Activated T-cell treated with anti-CD3 and anti-CD28 coated beads, Interleukin-2, amount 50 U/mL, for 72 hours (primary cell): ENCODE results near the gene CASZ1. TPM values are rescaled to one million over a fixed set of nuclear protein-coding genes. Genes with fewer than 3 reads are reported as not detected.
A peak's percentile ranks its signal among the peaks of the same experiment; 100 is the strongest.

Experiments
- ATAC-seq, 2 donors: fragments of 150-1000 bp; cut with Tn5 transposase; replicated peaks in 1 of 2; 2 replicates each; pipeline ENCODE4 v1.10.0; 2021; ENCODE audit warnings: moderate library complexity in 2 of 2, mild to moderate bottlenecking in 1 of 2
- DNase-seq, 2 donors: peaks; one replicate each; pipeline ENCODE4 v3.0.0; 2021 to 2022; ENCODE audit warnings: mixed read lengths in 1 of 2
- H3K27ac Mint-ChIP-seq: one replicate; pipeline ENCODE4 v1.8.0; 2022; ENCODE audit warnings: mild to moderate bottlenecking, moderate library complexity, mixed read lengths
- H3K27me3 Mint-ChIP-seq: one replicate; pipeline ENCODE4 v1.8.0; 2022; ENCODE audit warnings: low read depth, mixed read lengths
- H3K36me3 Mint-ChIP-seq, 2 donors: one replicate each; pipeline ENCODE4 v1.8.0; 2022; ENCODE audit warnings: mixed read lengths in 2 of 2, mild to moderate bottlenecking in 1 of 2; ENCODE audit not compliant: insufficient read depth in 2 of 2
- H3K4me1 Mint-ChIP-seq: one replicate; pipeline ENCODE4 v1.8.0; 2022; ENCODE audit warnings: low read depth, mixed read lengths
- H3K4me3 Mint-ChIP-seq, 2 donors: one replicate each; pipeline ENCODE4 v1.8.0; 2022; ENCODE audit warnings: mild to moderate bottlenecking in 2 of 2, mixed read lengths in 2 of 2, moderate library complexity in 2 of 2
- H3K9me3 Mint-ChIP-seq, 2 donors: one replicate each; pipeline ENCODE4 v1.8.0; 2022; ENCODE audit warnings: mixed read lengths in 2 of 2
- total RNA-seq, 2 donors: library from RNA; stranded (reverse); gene quantifications; one replicate each; pipeline ENCODE4 v1.2.3, GENCODE V29; 2022

Gene CASZ1
- total RNA-seq, 2 donors from 2014 or later, result 14.7 to 15.5 TPM

DNA sequence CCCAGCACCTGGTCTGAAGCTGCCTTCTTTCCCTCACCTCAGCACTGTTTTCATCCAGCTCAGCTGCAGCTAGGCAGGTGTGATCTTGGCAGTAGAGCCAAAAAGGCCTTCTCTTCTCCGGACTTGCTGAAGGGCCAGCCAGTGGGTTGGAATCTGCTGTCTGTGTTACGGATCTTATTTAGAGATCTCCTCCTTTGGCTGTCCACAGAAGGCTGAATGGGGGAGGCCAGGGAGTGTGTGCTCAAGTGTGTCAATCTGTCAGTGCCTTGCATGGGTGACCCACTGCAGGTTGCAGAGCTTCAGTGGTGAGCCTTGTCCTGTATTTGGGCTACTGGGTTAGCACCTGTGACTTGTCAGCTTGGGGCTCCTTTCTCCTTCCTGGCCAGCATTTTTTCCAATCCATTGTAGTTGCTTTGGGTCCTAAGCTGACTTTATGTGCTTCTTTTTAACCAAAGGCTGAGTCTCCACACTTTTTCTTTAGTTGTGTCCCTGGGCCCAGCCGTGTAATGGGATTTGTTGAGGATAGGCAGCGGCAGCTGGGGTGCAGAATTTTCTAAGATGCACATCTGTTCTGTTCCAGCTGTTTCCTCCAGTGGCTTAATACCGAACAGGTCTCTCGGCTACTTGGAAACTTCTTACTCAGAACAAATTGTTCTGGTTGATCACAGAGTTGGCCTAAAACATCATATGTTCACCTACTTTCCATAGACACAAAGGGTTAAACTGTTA is 194.9 kb downstream of the CASZ1 start:
- Mint-ChIP-seq H3K4me1 (no peaks in the 10 kb centered on the region), H3K4me3 (no peak overlapping the region), H3K27me3 (no peaks in the 10 kb centered on the region), H3K36me3 (peaks cover 0 to 2% of the 10 kb centered on the region in 2 donors), H3K9me3 (no peaks in the 10 kb centered on the region), H3K27ac (no peak overlapping the region)
- DNase-seq (no peak), ATAC-seq (no peak)

DNA sequence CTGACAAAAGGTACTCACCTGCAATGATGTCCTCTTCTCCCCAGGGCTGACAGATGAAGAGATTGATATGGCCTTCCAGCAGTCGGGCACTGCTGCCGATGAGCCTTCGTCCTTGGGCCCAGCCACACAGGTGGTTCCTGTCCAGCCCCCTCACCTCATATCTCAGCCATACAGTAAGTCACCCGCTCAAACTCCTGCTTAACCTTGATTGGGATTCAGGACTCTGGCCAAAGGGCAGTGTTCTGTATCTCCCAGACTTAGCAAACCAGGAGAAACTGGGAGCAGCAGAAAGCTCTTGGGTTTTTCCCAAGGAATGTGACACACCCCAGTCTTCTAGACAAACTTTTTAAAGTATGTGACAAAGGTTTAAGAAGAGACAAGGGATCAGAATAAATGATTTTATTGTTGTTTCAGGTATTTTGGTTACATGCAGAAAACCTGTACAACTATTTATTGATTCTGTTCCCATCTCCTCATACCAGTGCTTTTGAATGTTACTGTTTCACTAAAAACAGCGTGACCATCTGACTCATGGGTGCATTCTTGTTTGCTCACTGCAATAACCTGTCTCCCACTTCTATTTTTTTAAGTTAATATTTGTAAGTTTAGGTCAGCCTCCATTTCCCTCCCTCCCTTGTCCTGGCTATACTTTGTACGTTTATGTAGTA is 197.1 kb downstream of the CASZ1 start:
- no peaks in the 10 kb centered on the region for H3K9me3 Mint-ChIP-seq
- ATAC-seq (no peak), DNase-seq (no peak)
- H3K4me3 Mint-ChIP-seq, result no peak overlapping the region
- H3K36me3 Mint-ChIP-seq, result peaks cover 0 to 2% of the 10 kb centered on the region in 2 donors
- H3K27ac Mint-ChIP-seq, result no peak overlapping the region
- no peaks in the 10 kb centered on the region for H3K27me3 Mint-ChIP-seq
- H3K4me1 Mint-ChIP-seq, result no peaks in the 10 kb centered on the region

DNA sequence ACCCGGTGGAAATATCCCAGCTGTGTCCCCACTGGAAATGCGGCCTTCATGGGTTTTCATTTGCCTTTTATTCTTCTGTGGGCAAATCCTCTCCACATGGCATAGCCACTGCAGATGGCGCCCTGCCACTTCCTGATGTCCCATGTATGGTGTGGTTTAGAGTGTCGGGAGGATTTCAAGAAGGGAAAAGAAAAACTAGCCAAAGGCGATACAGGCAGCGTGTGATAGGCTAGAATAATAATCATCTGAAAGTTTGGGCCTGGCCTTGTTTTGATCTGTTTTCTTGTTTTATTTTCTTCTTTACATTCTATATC is 198.1 kb downstream of the CASZ1 start:
- Mint-ChIP-seq H3K9me3 (no peaks in the 10 kb centered on the region), H3K4me3 (no peak overlapping the region), H3K27me3 (no peaks in the 10 kb centered on the region), H3K4me1 (no peaks in the 10 kb centered on the region), H3K27ac (peak overlapping the region; percentile 44), H3K36me3 (no peaks in the 10 kb centered on the region)
- ATAC-seq, result no peak
- no peak for DNase-seq

DNA sequence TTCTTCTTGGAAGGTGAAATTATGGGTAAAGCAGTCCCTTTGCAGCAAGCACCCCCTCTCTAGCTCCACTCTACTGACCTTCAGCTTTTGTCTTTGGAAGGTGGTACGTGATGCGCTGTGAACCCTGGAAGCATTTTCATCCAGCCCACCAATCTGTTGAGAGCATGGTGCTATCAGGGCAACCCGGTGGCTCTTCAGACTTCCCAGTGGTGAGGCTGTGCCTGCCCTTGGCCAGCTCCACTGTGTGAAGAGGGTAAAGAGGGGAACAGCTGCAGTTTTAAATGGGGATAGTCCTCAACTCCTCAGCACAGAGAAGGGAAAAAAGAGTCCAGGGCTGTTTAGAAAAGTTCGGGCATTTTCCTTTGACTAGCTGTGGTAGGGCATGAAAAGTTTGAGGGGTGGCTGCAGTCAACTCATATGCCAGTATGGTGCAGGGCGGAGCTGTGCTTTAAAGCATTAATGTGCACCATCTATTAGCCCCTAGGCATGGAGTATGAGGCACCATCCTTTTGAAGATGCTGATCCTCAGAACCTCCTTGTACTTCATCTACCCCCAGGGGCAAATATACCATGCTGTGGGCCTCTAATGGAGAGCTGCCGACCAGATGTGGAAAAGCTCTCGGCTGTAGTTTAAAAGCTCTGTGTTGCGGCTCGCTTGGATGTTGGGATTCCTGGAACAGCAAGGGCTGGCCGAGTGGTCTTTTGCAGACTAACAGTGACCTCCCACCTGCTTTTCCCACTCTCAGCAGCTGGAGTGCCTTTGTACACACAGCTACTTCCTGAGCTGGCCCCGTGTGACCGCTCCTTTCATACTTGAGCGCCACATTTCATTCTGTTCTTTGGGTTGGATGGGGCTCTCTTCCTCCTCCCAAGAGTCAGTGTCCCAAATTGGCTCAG is 198.7 kb downstream of the CASZ1 start:
- no peak for ATAC-seq
- no peak for DNase-seq
- Mint-ChIP-seq H3K36me3 (no peaks in the 10 kb centered on the region), H3K27ac (no peak overlapping the region), H3K27me3 (no peaks in the 10 kb centered on the region), H3K4me3 (no peak overlapping the region), H3K9me3 (no peaks in the 10 kb centered on the region), H3K4me1 (no peaks in the 10 kb centered on the region)

DNA sequence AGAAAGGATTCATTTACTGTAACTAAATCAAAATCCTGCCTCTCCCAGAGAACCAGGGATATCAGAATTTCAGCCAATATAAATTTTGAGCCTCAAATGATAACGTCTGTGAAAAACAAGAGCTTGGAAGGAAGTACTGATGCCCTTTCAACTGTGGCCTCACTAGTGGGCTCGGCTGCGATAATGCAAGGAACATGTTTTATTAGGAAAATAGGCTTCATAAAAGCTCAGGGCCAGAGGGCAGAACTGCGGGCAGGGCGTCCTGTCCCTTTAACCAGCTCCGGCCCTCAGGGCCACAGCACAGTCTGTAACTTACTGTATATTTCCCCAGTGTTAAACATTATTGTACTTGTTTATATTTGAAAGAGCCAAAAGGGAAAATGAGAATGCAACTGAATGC is 199.7 kb downstream of the CASZ1 start:
- Mint-ChIP-seq H3K27me3 (no peaks in the 10 kb centered on the region), H3K4me1 (no peaks in the 10 kb centered on the region), H3K4me3 (no peak overlapping the region), H3K36me3 (no peaks in the 10 kb centered on the region), H3K9me3 (no peaks in the 10 kb centered on the region), H3K27ac (no peak overlapping the region)
- no peak for DNase-seq
- no peak for ATAC-seq

DNA sequence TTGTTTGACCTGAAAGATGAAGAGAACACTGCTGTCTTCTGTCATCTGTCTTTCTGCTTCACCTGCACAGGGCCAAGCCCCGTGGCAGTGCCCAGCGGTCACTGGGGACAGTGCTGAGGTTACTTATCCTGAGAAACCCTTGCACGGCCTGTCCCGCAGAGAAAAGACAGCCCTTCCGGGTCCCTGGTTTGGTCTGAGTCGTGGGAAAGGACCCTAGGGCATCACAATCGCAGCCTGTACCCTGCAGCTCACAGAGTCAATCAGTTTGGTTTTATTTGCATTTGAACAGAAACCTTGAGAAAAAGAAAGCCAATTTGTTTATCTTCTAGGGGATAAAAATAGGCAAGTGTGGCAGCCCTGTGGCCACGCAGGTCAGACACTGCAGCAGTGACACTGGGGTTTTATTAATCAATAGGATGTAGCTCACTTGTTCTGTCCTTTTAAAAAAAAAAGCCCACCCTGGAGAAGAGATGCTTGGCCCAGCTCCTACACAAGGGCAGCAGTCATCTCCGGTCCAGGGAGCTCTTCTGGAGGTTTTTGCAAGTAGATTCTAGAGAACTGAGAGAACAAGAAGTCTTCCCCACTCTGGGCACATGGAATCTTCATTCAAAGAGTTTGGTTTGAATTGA is 201.7 kb downstream of the CASZ1 start:
- Mint-ChIP-seq H3K4me1 (no peaks in the 10 kb centered on the region), H3K27ac (no peak overlapping the region), H3K36me3 (no peaks in the 10 kb centered on the region), H3K27me3 (no peaks in the 10 kb centered on the region), H3K4me3 (no peak overlapping the region), H3K9me3 (no peaks in the 10 kb centered on the region)
- DNase-seq, result no peak
- no peak for ATAC-seq

DNA sequence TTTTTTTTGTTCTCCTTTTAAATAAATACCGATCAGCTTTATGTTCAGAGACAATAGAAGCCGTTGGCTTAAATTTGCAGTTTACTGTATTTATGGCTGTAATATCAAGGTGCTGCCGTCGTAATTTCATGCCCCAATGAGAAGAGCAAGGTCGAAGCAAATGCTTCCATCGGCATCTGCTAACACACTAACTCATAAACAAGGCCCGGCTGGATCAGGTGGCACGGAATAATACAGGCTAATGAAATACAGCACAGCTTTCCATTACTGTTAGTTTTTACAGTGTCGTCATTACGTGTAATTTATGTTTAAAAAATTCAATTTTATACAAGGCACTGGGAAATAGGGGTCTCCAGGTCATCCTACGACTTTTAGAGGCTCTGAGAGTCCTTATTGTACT is 202.7 kb downstream of the CASZ1 start:
- Mint-ChIP-seq H3K27me3 (no peaks in the 10 kb centered on the region), H3K27ac (no peak overlapping the region), H3K9me3 (no peaks in the 10 kb centered on the region), H3K4me3 (no peak overlapping the region), H3K36me3 (no peaks in the 10 kb centered on the region), H3K4me1 (no peaks in the 10 kb centered on the region)
- no peak for ATAC-seq
- DNase-seq, result no peak

DNA sequence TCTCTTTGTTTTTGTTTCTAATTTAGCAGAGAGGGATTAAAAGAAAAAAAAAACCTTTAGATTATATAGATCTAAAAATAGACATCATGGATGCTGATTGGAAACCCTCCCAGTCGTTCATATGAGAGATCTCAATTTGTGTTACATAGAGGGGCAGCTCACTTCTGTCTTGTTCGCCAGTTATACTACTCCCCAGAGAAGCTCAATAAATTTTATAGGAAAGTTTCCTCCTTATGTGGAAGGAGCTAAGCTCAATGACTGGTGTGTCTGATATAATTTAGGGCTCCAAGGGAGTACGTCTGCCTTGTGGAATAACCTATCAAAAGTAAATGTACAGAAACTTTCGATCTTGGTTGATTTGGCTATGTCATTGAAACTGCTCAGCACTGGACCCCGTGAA is 204.1 kb downstream of the CASZ1 start:
- ATAC-seq (no peak), DNase-seq (no peak)
- Mint-ChIP-seq H3K36me3 (no peaks in the 10 kb centered on the region), H3K27ac (no peak overlapping the region), H3K9me3 (no peaks in the 10 kb centered on the region), H3K27me3 (no peaks in the 10 kb centered on the region), H3K4me1 (no peaks in the 10 kb centered on the region), H3K4me3 (no peak overlapping the region)

DNA sequence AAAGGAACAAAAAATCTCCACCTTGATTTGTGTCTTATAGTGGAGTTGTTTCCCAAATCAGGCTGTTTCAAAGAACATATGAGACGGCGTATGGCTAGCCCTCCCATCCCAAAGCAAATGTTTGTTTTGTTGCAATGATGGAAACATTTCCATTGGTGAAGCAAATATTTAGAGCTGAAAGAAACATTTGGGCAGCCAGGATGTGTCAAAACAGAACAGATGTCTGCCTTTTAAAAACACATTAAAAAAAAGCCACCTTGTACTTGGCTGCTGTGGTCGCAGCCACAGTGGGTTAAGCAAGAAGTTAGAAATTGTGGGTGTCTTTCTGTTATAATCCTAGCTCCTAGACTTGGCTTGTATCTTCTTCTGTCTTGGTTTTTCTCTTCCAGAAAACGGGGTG is 205.4 kb downstream of the CASZ1 start:
- no peak for ATAC-seq
- no peaks in the 10 kb centered on the region for H3K9me3 Mint-ChIP-seq
- H3K36me3 Mint-ChIP-seq, result no peaks in the 10 kb centered on the region
- no peak overlapping the region for H3K4me3 Mint-ChIP-seq
- H3K4me1 Mint-ChIP-seq, result no peaks in the 10 kb centered on the region
- no peak for DNase-seq
- H3K27ac Mint-ChIP-seq, result no peak overlapping the region
- H3K27me3 Mint-ChIP-seq, result no peaks in the 10 kb centered on the region

DNA sequence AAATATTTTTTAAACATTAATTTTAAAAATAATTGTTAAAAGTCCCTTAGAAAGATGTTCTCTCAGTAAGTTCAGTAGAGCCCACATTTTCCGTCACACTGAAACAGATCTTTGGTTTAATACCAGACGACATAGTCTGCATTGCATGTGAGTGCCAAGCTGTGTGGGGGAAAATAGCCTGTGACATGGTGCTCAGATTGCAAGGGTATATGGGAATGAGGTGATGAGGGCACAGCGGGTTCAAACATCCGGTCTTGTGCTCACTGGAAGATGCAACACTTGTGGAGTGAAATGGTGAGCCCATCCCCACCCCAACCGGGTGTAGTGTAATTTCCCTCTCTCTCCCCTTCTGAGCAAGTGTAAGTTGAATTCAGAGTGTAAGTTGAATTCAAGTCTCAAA is 207.4 kb downstream of the CASZ1 start:
- Mint-ChIP-seq H3K9me3 (no peaks in the 10 kb centered on the region), H3K4me1 (no peaks in the 10 kb centered on the region), H3K36me3 (no peaks in the 10 kb centered on the region), H3K4me3 (no peak overlapping the region), H3K27me3 (no peaks in the 10 kb centered on the region), H3K27ac (no peak overlapping the region)
- ATAC-seq (no peak), DNase-seq (no peak)

DNA sequence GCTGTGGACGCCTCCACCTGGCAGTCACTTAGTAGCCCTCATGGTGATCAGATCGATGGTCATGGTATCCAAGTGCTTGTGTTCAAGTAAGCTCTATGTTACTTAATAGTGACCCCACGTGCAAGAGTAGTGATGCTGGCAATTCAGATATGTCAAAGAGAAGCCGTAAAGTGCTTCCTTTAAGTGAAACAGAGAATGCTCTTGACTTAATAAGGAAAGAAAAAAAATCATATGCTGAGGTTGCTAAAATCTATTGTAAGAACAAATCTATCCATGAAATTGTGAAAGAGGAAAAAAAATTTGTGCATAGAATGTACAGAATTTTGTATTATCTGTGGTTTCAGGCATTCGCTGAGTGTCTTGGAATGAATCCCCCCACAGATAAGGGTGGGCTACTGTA is 207.8 kb downstream of the CASZ1 start:
- no peak overlapping the region for H3K4me3 Mint-ChIP-seq
- DNase-seq (no peak), ATAC-seq (no peak)
- no peaks in the 10 kb centered on the region for H3K36me3 Mint-ChIP-seq
- no peaks in the 10 kb centered on the region for H3K9me3 Mint-ChIP-seq
- H3K27me3 Mint-ChIP-seq, result no peaks in the 10 kb centered on the region
- H3K27ac Mint-ChIP-seq, result no peak overlapping the region
- H3K4me1 Mint-ChIP-seq, result no peaks in the 10 kb centered on the region
